Activated CD8-positive, alpha-beta T cell treated with anti-CD3 and anti-CD28 coated beads, Interleukin-2, amount 10 ng/mL, durations not matched to agents 7 days and 5 days (primary cell): Measurements from ENCODE around the gene UBE2D3. TPM values are rescaled to one million over a fixed set of nuclear protein-coding genes. Genes with fewer than 3 reads are reported as not detected.

Experiments used
- ATAC-seq: fragments of 150-1000 bp; cut with Tn5 transposase; one replicate; pipeline ENCODE4 v1.10.0; 2021; ENCODE audit warnings: moderate library complexity
- CTCF ChIA-PET: fragments of 350-600 bp; sonication (Branson Sonifier 250); formaldehyde crosslinking; loops from one replicate; lab custom pipeline; 2021; ENCODE audit warnings: antibody characterized with exemption; lab: Charles Lee
- POLR2A ChIA-PET: fragments of 350-600 bp; sonication (Branson Sonifier 250); formaldehyde crosslinking; loops from one replicate; lab custom pipeline; 2021; ENCODE audit warnings: antibody characterized with exemption; lab: Charles Lee
- DNase-seq: peaks from one replicate; pipeline ENCODE4 v3.0.0-alpha.2; 2020
- H3K27ac Mint-ChIP-seq: one replicate; pipeline ENCODE4 v1.8.0; 2021; ENCODE audit warnings: mild to moderate bottlenecking, mixed read lengths
- H3K27me3 Mint-ChIP-seq: one replicate; pipeline ENCODE4 v1.8.0; 2021; ENCODE audit warnings: low read depth, mixed read lengths
- H3K36me3 Mint-ChIP-seq: one replicate; pipeline ENCODE4 v1.8.0; 2021; ENCODE audit warnings: low read depth, mixed read lengths
- H3K4me1 Mint-ChIP-seq: one replicate; pipeline ENCODE4 v1.8.0; 2021; ENCODE audit warnings: low read depth, mixed read lengths
- H3K4me3 Mint-ChIP-seq: one replicate; pipeline ENCODE4 v1.8.0; 2021; ENCODE audit warnings: mild to moderate bottlenecking, mixed read lengths
- H3K9me3 Mint-ChIP-seq: one replicate; pipeline ENCODE4 v1.8.0; 2022; ENCODE audit warnings: mixed read lengths; ENCODE audit not compliant: insufficient read depth
- total RNA-seq, 2 experiments: library from RNA; stranded (reverse); gene quantifications; one replicate each; pipeline ENCODE4 v1.2.3, GENCODE V29; 2021

The UBE2D3 gene
- total RNA-seq, 2 experiments from 2014 or later, result 388 to 409 TPM

DNA sequence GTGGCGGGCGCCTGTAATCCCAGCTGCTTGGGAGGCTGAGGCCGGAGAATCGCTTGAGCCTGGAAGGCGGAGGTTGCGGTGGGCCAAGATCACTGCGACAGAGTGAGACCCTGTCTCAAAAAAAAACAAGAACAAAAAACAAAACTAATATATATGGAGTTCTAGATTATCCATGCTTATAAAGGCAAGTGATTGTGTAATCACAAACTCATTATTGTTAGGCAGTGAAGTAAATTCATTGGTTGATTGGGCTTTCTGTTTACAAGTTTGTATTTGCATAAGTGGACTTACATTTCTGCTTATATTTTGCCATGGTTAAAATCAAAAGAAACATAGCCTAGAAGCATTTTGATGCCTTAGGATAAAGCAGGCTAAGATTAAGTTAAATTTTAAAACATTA, 2.5 kb upstream of the UBE2D3 start:
- ChIA-PET POLR2A (interaction anchor here (3.3 to 10.8 kb wide), 2 partner anchors 7 to 38 kb away, joined by 18 to 346 read pairs; partner anchors contain the start of gene CISD2), CTCF (no interaction called here)
- Mint-ChIP-seq H3K36me3 (peaks cover 3% of the 10 kb centered on the region), H3K27me3 (no peaks in the 10 kb centered on the region), H3K4me3 (no peak overlapping the region), H3K27ac (no peak overlapping the region), H3K9me3 (no peaks in the 10 kb centered on the region), H3K4me1 (peaks cover 26% of the 10 kb centered on the region)
- ATAC-seq (no peak), DNase-seq (no peak)

- H3K27me3 Mint-ChIP-seq, result no peaks in the 10 kb centered on the region
- ATAC-seq (no peak), DNase-seq (no peak)
- no peaks in the 10 kb centered on the region for H3K9me3 Mint-ChIP-seq
- no peak overlapping the region for H3K4me3 Mint-ChIP-seq
- CTCF ChIA-PET, result interaction anchor here (0.8 to 4.4 kb wide), 18 partner anchors 8 to 483 kb away, joined by 3 to 48 read pairs (median 5); partner anchors contain the start of genes BDH2, CISD2 and SLC39A8
- H3K27ac Mint-ChIP-seq, result no peak overlapping the region
- peaks cover 25% of the 10 kb centered on the region for H3K4me1 Mint-ChIP-seq
- H3K36me3 Mint-ChIP-seq, result peaks cover 8% of the 10 kb centered on the region
- POLR2A ChIA-PET, result interaction anchor here (0.6 to 10.8 kb wide), 30 partner anchors 8 to 484 kb away, joined by 3 to 346 read pairs (median 5); partner anchors contain the start of genes CISD2, MANBA, SLC39A8 and SLC9B1
Observed at GRCh38 chr4:102828497-102828808, 1.1 kb upstream of the UBE2D3 start.

- Mint-ChIP-seq H3K27me3 (no peaks in the 10 kb centered on the region), H3K4me1 (peaks cover 31% of the 10 kb centered on the region), H3K36me3 (peaks cover 13% of the 10 kb centered on the region), H3K4me3 (no peak overlapping the region), H3K27ac (no peak overlapping the region), H3K9me3 (no peaks in the 10 kb centered on the region)
- ChIA-PET POLR2A (interaction anchor here (0.6 to 10.8 kb wide), 43 partner anchors 9 to 483 kb away, joined by 3 to 346 read pairs (median 4); partner anchors contain the start of genes CISD2, MANBA, NFKB1 and SLC39A8), CTCF (interaction anchor here (0.8 to 4.4 kb wide), 22 partner anchors 9 to 483 kb away, joined by 3 to 48 read pairs (median 4); partner anchors contain the start of genes BDH2, CISD2, MANBA and SLC39A8)
- ATAC-seq (peak; percentile 78), DNase-seq (peak; percentile 100)
Observed at GRCh38 chr4:102827674-102828496, 534 bp upstream of the UBE2D3 start.

- Mint-ChIP-seq H3K36me3 (peaks cover 23% of the 10 kb centered on the region), H3K9me3 (no peaks in the 10 kb centered on the region), H3K4me3 (no peak overlapping the region), H3K27ac (no peak overlapping the region), H3K4me1 (peaks cover 38% of the 10 kb centered on the region), H3K27me3 (no peaks in the 10 kb centered on the region)
- POLR2A ChIA-PET, result interaction anchor here (0.6 to 10.8 kb wide), 20 partner anchors 9 to 481 kb away, joined by 3 to 346 read pairs (median 9); partner anchors contain the start of genes CISD2, MANBA, NFKB1 and SLC39A8
- ATAC-seq (peak; percentile 1), DNase-seq (no peak)
- CTCF ChIA-PET, result interaction anchor here (0.8 to 4.4 kb wide), 5 partner anchors 10 to 266 kb away, joined by 3 to 48 read pairs (median 3); partner anchors contain the start of genes CISD2 and MANBA
Observed at GRCh38 chr4:102826105-102826889, 1.1 kb downstream of the UBE2D3 start.

- no peaks in the 10 kb centered on the region for H3K9me3 Mint-ChIP-seq
- peaks cover 45% of the 10 kb centered on the region for H3K4me1 Mint-ChIP-seq
- H3K27me3 Mint-ChIP-seq, result no peaks in the 10 kb centered on the region
- DNase-seq (peak; percentile 52), ATAC-seq (no peak)
- H3K36me3 Mint-ChIP-seq, result peaks cover 30% of the 10 kb centered on the region
- CTCF ChIA-PET, result interaction anchor here (0.8 to 4.4 kb wide), 6 partner anchors 9 to 267 kb away, joined by 3 to 48 read pairs (median 4); partner anchors contain the start of gene CISD2
- no peak overlapping the region for H3K4me3 Mint-ChIP-seq
- no peak overlapping the region for H3K27ac Mint-ChIP-seq
- POLR2A ChIA-PET, result interaction anchor here (0.6 to 10.8 kb wide), 8 partner anchors 8 to 481 kb away, joined by 3 to 346 read pairs (median 24); partner anchors contain the start of genes CISD2 and SLC39A8
Observed at GRCh38 chr4:102825261-102826091, 1.9 kb downstream of the UBE2D3 start.

GRCh38 chr4:102824398-102824797, 3.0 kb downstream of the UBE2D3 start:
- Mint-ChIP-seq H3K36me3 (peaks cover 37% of the 10 kb centered on the region), H3K27ac (peak overlapping the region; percentile 65), H3K4me3 (no peak overlapping the region), H3K27me3 (no peaks in the 10 kb centered on the region), H3K9me3 (no peaks in the 10 kb centered on the region), H3K4me1 (peaks cover 55% of the 10 kb centered on the region)
- POLR2A ChIA-PET, result interaction anchor here (4.5 to 10.8 kb wide), 3 partner anchors 43 to 480 kb away, joined by 18 to 346 read pairs (median 29); partner anchors contain the start of genes CISD2 and SLC39A8
- CTCF ChIA-PET, result interaction anchor here (1.5 to 2.5 kb wide), 4 partner anchors 8 to 194 kb away, joined by 4 to 9 read pairs (median 8); partner anchors contain the start of gene CISD2
- DNase-seq, result no peak
- no peak for ATAC-seq

GRCh38 chr4:102823897-102824296, 3.5 kb downstream of the UBE2D3 start:
- H3K36me3 Mint-ChIP-seq, result peaks cover 39% of the 10 kb centered on the region
- no peak overlapping the region for H3K27ac Mint-ChIP-seq
- ChIA-PET CTCF (interaction anchor here (0.8 to 2.5 kb wide), 7 partner anchors 8 to 276 kb away, joined by 3 to 9 read pairs (median 4); partner anchors contain the start of genes BDH2 and CISD2), POLR2A (interaction anchor here (0.8 to 10.8 kb wide), 4 partner anchors 9 to 49 kb away, joined by 3 to 346 read pairs (median 18); partner anchors contain the start of gene CISD2)
- ATAC-seq, result no peak
- H3K4me3 Mint-ChIP-seq, result no peak overlapping the region
- H3K9me3 Mint-ChIP-seq, result no peaks in the 10 kb centered on the region
- no peaks in the 10 kb centered on the region for H3K27me3 Mint-ChIP-seq
- DNase-seq, result no peak
- peaks cover 52% of the 10 kb centered on the region for H3K4me1 Mint-ChIP-seq

DNA sequence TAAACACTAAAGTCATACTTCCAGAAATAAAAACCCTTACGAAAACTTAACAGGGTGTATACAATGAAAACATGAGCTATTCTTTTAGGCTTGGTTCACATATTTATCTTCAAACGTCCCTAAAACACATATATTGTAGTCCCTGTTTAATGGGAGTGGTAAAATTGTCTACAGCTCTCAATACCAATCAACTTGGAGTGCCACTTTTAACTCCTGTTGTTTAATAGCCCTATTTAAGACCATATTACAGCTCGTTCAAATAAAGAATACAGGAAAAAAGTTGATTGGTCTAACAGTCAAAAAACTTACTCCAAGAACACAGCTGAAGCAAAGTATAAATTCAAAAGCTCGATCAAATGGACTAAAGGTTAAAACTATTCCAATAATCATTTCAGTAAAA, 3.9 kb downstream of the UBE2D3 start:
- DNase-seq (no peak), ATAC-seq (no peak)
- Mint-ChIP-seq H3K9me3 (no peaks in the 10 kb centered on the region), H3K4me3 (no peak overlapping the region), H3K27ac (no peak overlapping the region), H3K27me3 (no peaks in the 10 kb centered on the region), H3K36me3 (peaks cover 43% of the 10 kb centered on the region), H3K4me1 (peaks cover 53% of the 10 kb centered on the region)
- ChIA-PET POLR2A (interaction anchor here (0.8 to 10.8 kb wide), 3 partner anchors 9 to 44 kb away, joined by 3 to 346 read pairs (median 7); partner anchors contain the start of gene CISD2), CTCF (interaction anchor here (0.8 to 2.5 kb wide), 7 partner anchors 12 to 276 kb away, joined by 3 to 9 read pairs (median 3); partner anchors contain the start of genes BDH2 and CISD2)

DNA sequence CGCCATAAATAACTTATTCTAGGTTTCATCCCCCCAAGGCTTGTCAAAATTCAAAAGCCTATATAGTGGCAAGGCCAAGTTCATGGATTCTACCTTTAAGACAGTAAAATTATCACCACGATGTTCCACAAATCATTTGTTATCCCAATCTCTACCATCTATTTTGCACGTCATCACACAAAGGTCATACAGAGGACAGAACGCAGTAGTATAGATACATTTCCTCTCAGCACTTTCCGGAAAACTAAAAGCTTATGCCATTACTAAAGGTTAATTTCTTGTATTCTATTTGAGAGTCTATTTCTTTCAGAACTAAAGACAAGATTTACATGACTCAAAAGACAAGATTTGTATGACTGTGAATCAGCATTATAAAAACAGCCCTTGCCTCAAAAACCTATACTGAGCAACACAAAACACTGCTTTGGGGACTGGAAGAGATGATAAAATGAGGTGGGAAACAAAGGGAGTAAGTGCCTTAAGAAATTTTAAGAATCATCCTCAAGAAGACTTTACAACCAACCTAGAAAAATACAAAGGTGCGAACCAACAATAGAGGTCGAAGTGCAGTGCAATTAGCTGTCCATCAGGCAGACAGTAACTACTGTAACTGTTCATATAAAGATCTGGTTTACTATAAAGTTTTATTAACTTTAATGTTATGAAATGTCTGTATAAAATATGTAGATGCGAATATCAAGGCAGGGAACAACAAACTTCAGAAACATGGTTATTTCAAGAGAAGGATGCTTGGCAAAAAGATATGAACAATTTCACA, 7.6 kb downstream of the UBE2D3 start:
- no peaks in the 10 kb centered on the region for H3K9me3 Mint-ChIP-seq
- DNase-seq (peak; percentile 38), ATAC-seq (peak; percentile 31)
- ChIA-PET CTCF (interaction anchor here (1.1 to 1.2 kb wide), 2 partner anchors 8 to 388 kb away, joined by 3 read pairs; no protein-coding TSS in a partner anchor), POLR2A (interaction anchor here (0.9 to 5.4 kb wide), 4 partner anchors 7 to 200 kb away, joined by 3 to 62 read pairs (median 4); partner anchors contain the start of genes CISD2, SLC9B1 and UBE2D3)
- peaks cover 78% of the 10 kb centered on the region for H3K4me1 Mint-ChIP-seq
- peak overlapping the region; percentile 64 for H3K4me3 Mint-ChIP-seq
- peak overlapping the region; percentile 82 for H3K27ac Mint-ChIP-seq
- no peaks in the 10 kb centered on the region for H3K27me3 Mint-ChIP-seq
- H3K36me3 Mint-ChIP-seq, result peaks cover 71% of the 10 kb centered on the region
